KMS-11 (cell line): ENCODE results near the gene SLC39A10.

ENCODE experiments used
- H2AFZ ChIP-seq: fragments of 200-600 bp; sonication (generic); 2 replicates; pipeline ENCODE4 v1.6.1; 2016; ENCODE audit warnings: antibody characterized with exemption, mixed run types, low read depth
- H3K27ac ChIP-seq: fragments of 200-600 bp; sonication (generic); 2 replicates; pipeline ENCODE4 v1.6.1; 2016; ENCODE audit warnings: mild to moderate bottlenecking, mixed run types
- H3K27me3 ChIP-seq: fragments of 200-600 bp; sonication (generic); 2 replicates; pipeline ENCODE4 v1.6.1; 2017; ENCODE audit warnings: mild to moderate bottlenecking, low read depth, mixed run types, moderate library complexity; ENCODE audit not compliant: insufficient read depth
- H3K36me3 ChIP-seq: fragments of 200-600 bp; sonication (generic); 2 replicates; pipeline ENCODE4 v1.6.1; 2017; ENCODE audit warnings: mild to moderate bottlenecking, mixed run types; ENCODE audit not compliant: insufficient read depth
- H3K4me1 ChIP-seq: fragments of 200-600 bp; sonication (generic); 2 replicates; pipeline ENCODE4 v1.6.1; 2016; ENCODE audit warnings: mild to moderate bottlenecking, low read depth, mixed run types; ENCODE audit not compliant: poor library complexity, severe bottlenecking
- H3K4me2 ChIP-seq: fragments of 200-600 bp; sonication (generic); 2 replicates; pipeline ENCODE4 v1.7.0; 2016; ENCODE audit warnings: mild to moderate bottlenecking, mixed run types
- H3K4me3 ChIP-seq: fragments of 200-600 bp; sonication (generic); IDR thresholded peaks from 2 replicates; pipeline ENCODE4 v1.6.1; 2017; ENCODE audit warnings: low read depth, low read length, mixed read lengths; ENCODE audit not compliant: insufficient read depth
- H3K79me2 ChIP-seq: fragments of 200-600 bp; sonication (generic); 2 replicates; pipeline ENCODE4 v1.6.1; 2016; ENCODE audit warnings: low read depth, mixed run types; ENCODE audit not compliant: insufficient read depth
- H3K9ac ChIP-seq: fragments of 200-600 bp; sonication (generic); 2 replicates; pipeline ENCODE4 v1.6.1; 2016; ENCODE audit warnings: mild to moderate bottlenecking, mixed run types
- H4K20me1 ChIP-seq: fragments of 200-600 bp; sonication (generic); 2 replicates; pipeline ENCODE4 v1.6.1; 2016; ENCODE audit warnings: mild to moderate bottlenecking, mixed run types; ENCODE audit not compliant: insufficient read depth
- CTCF ChIP-seq: fragments of 200-600 bp; sonication (generic); conservative IDR thresholded peaks from 2 replicates; pipeline ENCODE4 v1.6.1; 2017; ENCODE audit warnings: low read depth, mild to moderate bottlenecking, antibody characterized with exemption, low read length, moderate library complexity, mixed read lengths

The SLC39A10 gene

DNA sequence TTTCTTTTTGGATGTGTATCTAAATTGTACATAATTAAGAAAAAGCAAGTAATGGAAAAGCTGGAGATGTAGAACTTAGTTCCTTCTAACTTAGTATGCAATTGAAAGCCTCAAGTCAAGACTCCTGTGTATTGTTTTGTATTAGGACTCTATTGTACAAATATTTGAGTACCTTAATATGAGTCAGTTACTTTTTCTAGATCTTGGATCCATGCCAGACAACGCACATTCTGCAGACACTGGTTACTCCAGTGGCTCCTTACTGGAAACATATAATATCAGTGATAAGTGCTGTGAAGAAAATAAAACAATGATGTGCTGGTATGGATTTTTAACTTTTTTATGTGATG, 1.5 kb downstream of the SLC39A10 start:
- peak overlapping the region; percentile 88 for H3K27ac ChIP-seq
- peak overlapping the region; percentile 80 for H3K4me3 ChIP-seq
- H3K9ac ChIP-seq, result peak overlapping the region; percentile 98
- no peak for TF ChIP-seq CTCF
- H3K27me3 ChIP-seq, result no peaks in the 10 kb centered on the region
- H3K79me2 ChIP-seq, result peaks cover 39% of the 10 kb centered on the region
- H2AFZ ChIP-seq, result no peak overlapping the region
- peak overlapping the region; percentile 92 for H3K4me2 ChIP-seq
- peaks cover 30% of the 10 kb centered on the region for H3K4me1 ChIP-seq
- H3K36me3 ChIP-seq, result no peaks in the 10 kb centered on the region
- H4K20me1 ChIP-seq, result no peaks in the 10 kb centered on the region

- Histone ChIP-seq H3K27ac (peak overlapping the region; percentile 88; the same call in 1 of the 2 replicates), H3K79me2 (peaks cover 39% of the 10 kb centered on the region), H4K20me1 (no peaks in the 10 kb centered on the region), H2AFZ (no peak overlapping the region), H3K36me3 (no peaks in the 10 kb centered on the region), H3K4me2 (peak overlapping the region; percentile 92), H3K27me3 (no peaks in the 10 kb centered on the region), H3K4me1 (peaks cover 30% of the 10 kb centered on the region), H3K9ac (peak overlapping the region; percentile 98; the same call in 1 of the 2 replicates), H3K4me3 (no peak overlapping the region)
- TF ChIP-seq CTCF, result no peak
Measured at GRCh38 chr2:195659114-195659513, 2.1 kb downstream of the SLC39A10 start.

DNA sequence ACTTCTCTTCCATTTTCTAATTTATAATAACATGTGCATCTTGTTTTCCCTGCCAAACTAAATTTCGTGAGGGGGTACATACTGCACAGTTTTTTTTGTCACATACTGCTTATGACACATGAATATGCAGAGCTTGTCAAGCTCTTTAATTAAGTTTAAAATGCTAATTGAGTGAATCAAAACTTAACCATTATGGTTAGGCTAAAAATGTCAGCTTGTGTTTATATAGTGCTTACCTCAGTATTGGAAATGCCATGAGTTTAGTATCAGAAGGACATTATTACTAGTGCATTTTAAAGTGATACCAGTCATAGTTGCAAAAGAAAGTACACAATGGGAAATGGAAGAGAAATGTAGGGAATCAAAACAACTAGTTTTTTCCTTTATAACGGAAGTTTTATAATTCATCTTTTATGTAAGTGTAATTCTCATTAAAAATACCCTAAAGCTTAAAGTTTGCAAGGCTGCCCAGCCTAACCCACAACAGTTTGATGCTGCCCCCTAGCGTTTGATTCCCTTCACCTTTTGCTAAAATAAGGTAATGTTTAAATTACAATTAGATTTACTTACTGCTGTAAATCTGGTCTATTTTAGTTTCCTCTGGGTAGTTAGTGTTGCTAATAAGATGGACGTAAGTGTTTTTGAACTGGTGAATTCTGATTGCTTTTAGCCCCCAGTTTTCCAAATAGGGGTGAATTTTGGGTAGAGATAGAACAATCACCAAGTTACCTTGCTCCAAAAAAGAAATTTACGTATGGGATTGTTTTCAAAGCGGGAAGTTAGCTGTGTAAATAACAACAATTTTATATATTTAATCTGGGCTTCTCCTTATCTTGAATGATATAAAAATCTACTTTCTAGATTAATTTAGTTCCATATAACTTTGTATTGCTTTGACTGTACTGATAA, 3.2 kb downstream of the SLC39A10 start:
- Histone ChIP-seq H3K9ac (no peak overlapping the region), H4K20me1 (no peaks in the 10 kb centered on the region), H3K4me2 (peak overlapping the region; percentile 92), H3K27me3 (no peaks in the 10 kb centered on the region), H3K79me2 (peaks cover 39% of the 10 kb centered on the region), H3K36me3 (no peaks in the 10 kb centered on the region), H2AFZ (no peak overlapping the region), H3K4me3 (no peak overlapping the region), H3K27ac (no peak overlapping the region), H3K4me1 (peaks cover 32% of the 10 kb centered on the region)
- peak; percentile 88 for TF ChIP-seq CTCF

DNA sequence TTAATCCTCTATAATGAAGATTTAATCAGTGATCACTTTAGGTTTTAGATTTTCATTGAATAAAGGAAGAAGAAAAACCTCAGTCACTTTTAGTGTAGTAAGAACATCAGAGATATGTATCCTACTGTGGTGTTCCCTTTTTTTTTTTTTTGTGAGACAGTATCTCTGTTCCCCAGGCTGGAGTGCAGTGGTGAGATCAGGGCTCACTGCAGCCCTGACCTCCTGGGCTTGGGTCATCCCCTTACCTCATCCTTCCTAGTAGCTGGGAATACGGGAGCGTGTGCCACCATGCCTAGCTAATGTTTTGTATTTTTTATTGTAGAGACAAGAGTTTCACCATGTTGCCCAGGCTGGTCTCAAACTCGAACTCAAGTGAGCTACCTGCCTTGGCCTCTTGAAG, 5.1 kb downstream of the SLC39A10 start:
- no peak overlapping the region for H3K27ac ChIP-seq
- H3K4me1 ChIP-seq, result peaks cover 36% of the 10 kb centered on the region
- H3K79me2 ChIP-seq, result peaks cover 39% of the 10 kb centered on the region
- H3K4me3 ChIP-seq, result no peak overlapping the region
- H2AFZ ChIP-seq, result no peak overlapping the region
- no peaks in the 10 kb centered on the region for H3K27me3 ChIP-seq
- no peaks in the 10 kb centered on the region for H3K36me3 ChIP-seq
- H3K4me2 ChIP-seq, result no peak overlapping the region
- TF ChIP-seq CTCF, result no peak
- H4K20me1 ChIP-seq, result no peaks in the 10 kb centered on the region
- no peak overlapping the region for H3K9ac ChIP-seq
